Lung (tissue), 12 donors: ENCODE results near the gene PSD2. TPM values are rescaled to one million over a fixed set of nuclear protein-coding genes. Genes with fewer than 3 reads are reported as not detected.
A peak's percentile ranks its signal among the peaks of the same experiment; 100 is the strongest.

Source experiments
- ATAC-seq: fragments of 200-7000 bp; cut with Tn5 transposase; one replicate; pipeline ENCODE4 v1.9.1; 2020; ENCODE audit warnings: moderate number of reproducible peaks; ENCODE audit not compliant: insufficient read depth, low FRiP score
- DNase-seq, 3 donors: peaks; one replicate each; pipeline ENCODE4 v3.0.0-alpha.2; 2013 to 2017
- H3K27ac ChIP-seq, 2 donors: one replicate each; pipeline ENCODE4 v1.5.1; 2013; ENCODE audit warnings: mild to moderate bottlenecking in 2 of 2, moderate library complexity in 2 of 2, control low read depth in 1 of 2, inconsistent platforms in 1 of 2, low read depth in 1 of 2, low read length in 1 of 2
- H3K27me3 ChIP-seq, 3 donors: one replicate each; pipeline ENCODE4 v1.5.1; 2013; ENCODE audit warnings: low read length in 2 of 3; ENCODE audit not compliant: control insufficient read depth in 3 of 3, insufficient read depth in 3 of 3
- H3K36me3 ChIP-seq, 4 donors: one replicate each; pipeline ENCODE4 v1.5.1; 2013; ENCODE audit warnings: low read length in 4 of 4, mild to moderate bottlenecking in 1 of 4, moderate library complexity in 1 of 4; ENCODE audit not compliant: control insufficient read depth in 4 of 4, insufficient read depth in 4 of 4
- H3K4me1 ChIP-seq, 5 donors: one replicate each; pipeline ENCODE4 v1.5.1; 2013; ENCODE audit warnings: low read length in 5 of 5, mild to moderate bottlenecking in 2 of 5, moderate library complexity in 1 of 5; ENCODE audit not compliant: control insufficient read depth in 5 of 5, insufficient read depth in 5 of 5
- H3K4me3 ChIP-seq: one replicate; pipeline ENCODE4 v1.5.1; 2013; ENCODE audit warnings: mild to moderate bottlenecking, control low read depth, moderate library complexity
- H3K9ac ChIP-seq, 2 donors: one replicate each; pipeline ENCODE4 v1.5.1; 2013; ENCODE audit warnings: low read length in 2 of 2, control low read depth in 1 of 2; ENCODE audit not compliant: insufficient read depth in 1 of 2
- H3K9me3 ChIP-seq, 4 donors: one replicate each; pipeline ENCODE4 v1.5.1; 2013; ENCODE audit warnings: low read length in 3 of 4, mild to moderate bottlenecking in 1 of 4, moderate library complexity in 1 of 4; ENCODE audit not compliant: control insufficient read depth in 4 of 4, insufficient read depth in 3 of 4
- WGBS, 2 donors: extraction: QIAGEN DNeasy Blood & Tissue Kit; methylation state at CpG; one replicate each; pipeline ENCODE4 v1.1.7; 2013; 5-methylcytosine and 5-hydroxymethylcytosine counted together
- polyA plus RNA-seq, 2 donors: library from polyadenylated mRNA; stranded (reverse); fragments of 200-250 nt; gene quantifications; one replicate each; pipeline ENCODE4 v1.2.1, GENCODE V29; 2013
- total RNA-seq, 2 donors: library from RNA; depleted of rRNA in 1 of 2; stranded (reverse); fragments of >200 nt in 1 of 2; gene quantifications; one replicate each; pipeline ENCODE4 v1.2.1, GENCODE V29; 2014 to 2021
- TF ChIP-seq, protein P1 (sequence below): IDR thresholded peaks from 2 replicates; pipeline ENCODE4 v1.5.1; 2012; ENCODE audit warnings: mild to moderate bottlenecking; ENCODE audit errors: control extremely low read depth, extremely low read depth
- donor health status: control.
- donor health status: control.
- donor health status: Bipolar disorder and iron deficiency.
- donor health status: healthy.
- donor health status: DM: yes; HTN: yes; CAD: no.

The PSD2 gene
- total and polyA plus RNA-seq, 4 donors = 0.01 to 0.20 (median 0.05) TPM

DNA sequence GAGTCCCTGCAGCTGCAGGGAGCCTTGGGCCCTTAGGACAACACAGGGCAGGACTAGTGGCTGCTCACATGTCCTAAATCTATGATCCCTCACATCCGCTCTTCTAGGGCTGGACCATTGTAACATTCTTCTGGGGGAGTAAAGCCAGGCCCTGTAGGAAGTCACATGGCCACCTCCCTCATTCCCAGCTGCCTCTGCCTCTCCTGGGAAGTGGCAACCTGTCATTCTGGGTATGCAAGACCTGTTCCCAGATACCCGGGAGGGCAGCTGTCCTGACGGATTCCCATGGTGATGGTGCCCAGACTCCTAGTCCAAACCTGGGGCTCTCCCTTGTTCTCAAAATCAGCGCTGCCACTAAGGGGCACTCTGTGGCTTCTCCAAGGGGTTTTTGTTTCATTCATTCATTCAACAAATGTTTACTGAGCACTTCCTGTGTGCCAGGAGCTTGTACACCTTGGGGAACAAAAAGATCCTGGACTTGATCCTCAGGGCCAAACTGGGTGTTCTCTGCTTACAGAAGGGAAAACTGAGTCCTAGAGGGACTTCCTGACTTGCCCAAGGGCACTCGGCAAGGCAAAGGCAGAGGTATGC is 85.6 kb downstream of the PSD2 start:
- H3K27me3 ChIP-seq = no peaks in the 10 kb centered on the region
- 74 to 91% methylated on average over 5 of the region's 5 CpGs for WGBS, 2 donors
- peak overlapping the region in 1 of 2 donors; percentile 44 for H3K9ac ChIP-seq
- peak; percentile 55 to 83 (median 82) for DNase-seq
- no peak overlapping the region for H3K4me3 ChIP-seq
- no peak overlapping the region for H3K27ac ChIP-seq
- TF ChIP-seq, protein P1, sequence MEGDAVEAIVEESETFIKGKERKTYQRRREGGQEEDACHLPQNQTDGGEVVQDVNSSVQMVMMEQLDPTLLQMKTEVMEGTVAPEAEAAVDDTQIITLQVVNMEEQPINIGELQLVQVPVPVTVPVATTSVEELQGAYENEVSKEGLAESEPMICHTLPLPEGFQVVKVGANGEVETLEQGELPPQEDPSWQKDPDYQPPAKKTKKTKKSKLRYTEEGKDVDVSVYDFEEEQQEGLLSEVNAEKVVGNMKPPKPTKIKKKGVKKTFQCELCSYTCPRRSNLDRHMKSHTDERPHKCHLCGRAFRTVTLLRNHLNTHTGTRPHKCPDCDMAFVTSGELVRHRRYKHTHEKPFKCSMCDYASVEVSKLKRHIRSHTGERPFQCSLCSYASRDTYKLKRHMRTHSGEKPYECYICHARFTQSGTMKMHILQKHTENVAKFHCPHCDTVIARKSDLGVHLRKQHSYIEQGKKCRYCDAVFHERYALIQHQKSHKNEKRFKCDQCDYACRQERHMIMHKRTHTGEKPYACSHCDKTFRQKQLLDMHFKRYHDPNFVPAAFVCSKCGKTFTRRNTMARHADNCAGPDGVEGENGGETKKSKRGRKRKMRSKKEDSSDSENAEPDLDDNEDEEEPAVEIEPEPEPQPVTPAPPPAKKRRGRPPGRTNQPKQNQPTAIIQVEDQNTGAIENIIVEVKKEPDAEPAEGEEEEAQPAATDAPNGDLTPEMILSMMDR = no peak
- peaks cover 0 to 27% (median 6%) of the 10 kb centered on the region in 4 donors for H3K36me3 ChIP-seq
- peaks cover 0 to 64% (median 24%) of the 10 kb centered on the region in 5 donors for H3K4me1 ChIP-seq
- ATAC-seq = no peak
- peaks cover 0 to 1% (median 0%) of the 10 kb centered on the region in 4 donors for H3K9me3 ChIP-seq

DNA sequence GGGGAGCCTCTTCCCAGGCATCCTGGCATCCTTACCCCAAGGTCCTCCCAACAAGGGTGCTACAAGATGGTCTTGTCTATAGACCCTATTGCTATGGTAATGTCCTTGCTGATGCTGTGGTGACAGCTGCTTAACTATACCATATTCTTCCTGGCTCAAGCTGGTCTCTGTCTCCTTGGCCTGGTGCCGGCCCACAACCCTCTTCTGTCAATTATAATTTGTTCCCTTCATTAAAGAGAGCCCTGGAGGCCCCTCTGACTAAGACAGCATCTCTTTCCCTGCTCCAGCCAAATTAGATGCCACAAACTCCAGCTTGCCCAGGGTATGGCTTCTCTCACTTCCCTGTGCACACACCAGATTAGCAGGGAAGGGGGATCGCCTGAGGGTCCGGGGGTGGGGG is 86.7 kb downstream of the PSD2 start:
- TF ChIP-seq, protein P1 = no peak
- H3K36me3 ChIP-seq = peaks cover 0 to 27% (median 2%) of the 10 kb centered on the region in 4 donors
- peaks cover 0 to 1% (median 0%) of the 10 kb centered on the region in 4 donors for H3K9me3 ChIP-seq
- H3K27me3 ChIP-seq = no peaks in the 10 kb centered on the region
- no peak overlapping the region for H3K9ac ChIP-seq
- H3K27ac ChIP-seq = no peak overlapping the region
- 78 to 88% methylated on average over 3 of the region's 3 CpGs for WGBS, 2 donors
- H3K4me3 ChIP-seq = no peak overlapping the region
- peaks cover 0 to 64% (median 24%) of the 10 kb centered on the region in 5 donors for H3K4me1 ChIP-seq
- ATAC-seq = no peak
- DNase-seq = no peak

DNA sequence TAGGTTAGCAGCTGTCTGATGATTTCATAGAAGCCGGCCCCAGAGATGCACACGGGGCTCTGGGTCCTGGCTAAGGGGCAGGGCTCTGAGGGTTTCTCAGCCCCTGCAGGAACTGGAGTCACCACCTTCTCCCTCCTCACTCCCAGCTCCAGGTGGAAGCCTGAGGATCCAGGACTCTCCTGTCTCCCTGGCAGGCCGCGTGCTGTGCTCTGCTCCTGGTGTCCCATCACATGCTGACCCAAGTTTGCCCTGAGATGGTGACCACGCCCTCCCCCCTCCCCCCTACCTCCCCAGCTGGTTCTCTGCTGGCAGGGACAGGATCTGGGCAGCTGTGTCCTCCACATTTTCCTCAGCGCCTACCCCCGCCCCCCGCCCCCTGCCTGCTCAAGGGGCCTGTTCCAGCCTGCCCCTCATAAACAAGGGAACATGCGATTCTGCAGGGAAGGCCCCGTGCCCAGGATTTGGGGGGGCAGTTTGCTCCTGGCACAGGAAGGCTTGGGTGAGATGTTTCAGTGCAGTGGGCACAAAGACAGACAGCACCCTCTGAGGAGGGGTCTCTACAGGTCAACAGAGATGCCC is 87.4 kb downstream of the PSD2 start:
- WGBS, 2 donors = 73 to 79% methylated on average over 8 to 10 of the region's 10 CpGs
- TF ChIP-seq, protein P1 = no peak
- DNase-seq = peak; percentile 71 to 83 (median 76)
- no peak overlapping the region for H3K4me3 ChIP-seq
- peaks cover 0 to 23% (median 1%) of the 10 kb centered on the region in 4 donors for H3K36me3 ChIP-seq
- no peaks in the 10 kb centered on the region for H3K27me3 ChIP-seq
- H3K4me1 ChIP-seq = peaks cover 0 to 64% (median 23%) of the 10 kb centered on the region in 5 donors
- no peak overlapping the region for H3K9ac ChIP-seq
- peaks cover 0 to 1% (median 0%) of the 10 kb centered on the region in 4 donors for H3K9me3 ChIP-seq
- H3K27ac ChIP-seq = no peak overlapping the region
- no peak for ATAC-seq
